OCI-LY7 (cell line): ENCODE measurements around the gene PLTP. TPM values are rescaled to one million over a fixed set of nuclear protein-coding genes. Genes with fewer than 3 reads are reported as not detected.

Experiments used
- BruUV-seq: library from RNA; stranded (reverse); fragments of 400-500 nt; replicated peaks from 2 replicates; lab custom pipeline; 2021; lab: Mats Ljungman, UMichigan
- CTCF ChIA-PET: fragments of 300-600 bp; sonication (Branson Sonifier 250); formaldehyde crosslinking; loops from one replicate; lab custom pipeline; 2022; ENCODE audit warnings: antibody characterized with exemption; ENCODE audit not compliant: unreplicated experiment; lab: Charles Lee
- POLR2A ChIA-PET: fragments of 300-600 bp; sonication (Branson Sonifier 250); formaldehyde crosslinking; loops from one replicate; lab custom pipeline; 2022; ENCODE audit warnings: antibody characterized with exemption; lab: Charles Lee
- DNase-seq: peaks from one replicate; pipeline ENCODE4 v3.0.0-alpha.2; 2015; ENCODE audit warnings: low spot score
- H2AFZ ChIP-seq: fragments of 200-600 bp; sonication (generic), shearing (Covaris generic); 2 replicates; pipeline ENCODE4 v1.6.1; 2014; ENCODE audit warnings: mild to moderate bottlenecking, antibody characterized with exemption, low read length, moderate library complexity
- H3K27ac ChIP-seq: fragments of 200-600 bp; sonication (generic); 2 replicates; pipeline ENCODE4 v1.5.1; 2014; ENCODE audit warnings: mixed run types, low read depth, mild to moderate bottlenecking, moderate library complexity, low read length, inconsistent platforms; ENCODE audit not compliant: poor library complexity, severe bottlenecking
- H3K36me3 ChIP-seq: fragments of 200-600 bp; sonication (generic); 2 replicates; pipeline ENCODE4 v1.6.1; 2014; ENCODE audit warnings: mild to moderate bottlenecking, antibody characterized with exemption, low read length, moderate library complexity, mixed read lengths; ENCODE audit not compliant: insufficient read depth
- H3K4me1 ChIP-seq: fragments of 200-600 bp; sonication (generic); 2 replicates; pipeline ENCODE4 v1.5.1; 2014; ENCODE audit warnings: mild to moderate bottlenecking, low read length; ENCODE audit not compliant: insufficient read depth, poor library complexity, severe bottlenecking
- H3K4me2 ChIP-seq: fragments of 200-600 bp; sonication (generic); 2 replicates; pipeline ENCODE4 v1.6.1; 2014; ENCODE audit warnings: mild to moderate bottlenecking, low read length
- H3K4me3 ChIP-seq: fragments of 200-600 bp; sonication (generic); 2 replicates; pipeline ENCODE4 v1.5.1; 2014; ENCODE audit warnings: mild to moderate bottlenecking, low read depth, low read length; ENCODE audit not compliant: poor library complexity, severe bottlenecking
- H3K79me2 ChIP-seq: fragments of 200-600 bp; sonication (generic); 2 replicates; pipeline ENCODE4 v1.6.1; 2016; ENCODE audit warnings: low read depth, mild to moderate bottlenecking, low read length, moderate library complexity, mixed read lengths; ENCODE audit not compliant: insufficient read depth
- H3K9me2 ChIP-seq: fragments of 200-600 bp; sonication (generic); 2 replicates; pipeline ENCODE4 v1.6.1; 2016; ENCODE audit warnings: mild to moderate bottlenecking, low read length, mixed read lengths; ENCODE audit not compliant: insufficient read depth
- H3K9me3 ChIP-seq: fragments of 200-600 bp; sonication (generic); 2 replicates; pipeline ENCODE4 v1.6.1; 2014; ENCODE audit warnings: mild to moderate bottlenecking, mixed run types, low read length, mixed read lengths
- H4K20me1 ChIP-seq: fragments of 200-600 bp; sonication (generic); 2 replicates; pipeline ENCODE4 v1.6.1; 2014; ENCODE audit warnings: mild to moderate bottlenecking, antibody characterized with exemption, low read length, moderate library complexity, mixed read lengths; ENCODE audit not compliant: insufficient read depth
- EZH2phosphoT487 ChIP-seq: fragments of 200-600 bp; sonication (generic); IDR thresholded peaks from 2 replicates; pipeline ENCODE4 v1.6.1; 2018; ENCODE audit warnings: low read depth, borderline replicate concordance, mild to moderate bottlenecking, mixed run types, antibody characterized with exemption, low read length, moderate library complexity, mixed read lengths
- intact Hi-C: fragments of 100-400 bp; cut with micrococcal nuclease; formaldehyde crosslinking; loops from one replicate; pipeline ENCODE4 v1.10.0; 2022; ENCODE audit not compliant: unreplicated experiment
- total RNA-seq, 2 experiments: library from RNA; depleted of rRNA in 1 of 2; stranded (reverse); fragments of >200 nt in 1 of 2; shearing (Covaris generic) in 1 of 2; gene quantifications; 2 replicates each; pipeline ENCODE4 v1.2.3, GENCODE V29; 2014 to 2022
- TF ChIP-seq, protein P1 (sequence below): fragments of 200-600 bp; sonication (generic); conservative IDR thresholded peaks from 2 replicates; pipeline ENCODE4 v1.5.1; 2014; ENCODE audit warnings: mild to moderate bottlenecking, antibody characterized with exemption, low read length, moderate library complexity, mixed read lengths

The PLTP gene
- total RNA-seq, 2 experiments from 2014 or later: 12.7 to 17.1 TPM

GRCh38 chr20:45852326-45852725 is 59.6 kb downstream of the PLTP start:
- H3K27ac ChIP-seq: no peak overlapping the region
- no peaks in the 10 kb centered on the region for H3K9me2 ChIP-seq
- intact Hi-C loops: no loop called here
- TF ChIP-seq EZH2phosphoT487: no peak
- no peaks in the 10 kb centered on the region for H3K36me3 ChIP-seq
- BruUV-seq: no TSS peak
- POLR2A ChIA-PET: interaction anchor here (0.8 to 1.7 kb wide), 4 partner anchors 10 to 120 kb away, joined by 3 to 11 read pairs (median 4); partner anchors contain the start of gene ZNF335
- no peak for DNase-seq
- peaks cover 9% of the 10 kb centered on the region for H3K4me1 ChIP-seq
- H2AFZ ChIP-seq: no peak overlapping the region
- no peaks in the 10 kb centered on the region for H4K20me1 ChIP-seq
- CTCF ChIA-PET: no interaction called here
- H3K79me2 ChIP-seq: peaks cover 14% of the 10 kb centered on the region; the same call in 1 of the 2 replicates
- no peak overlapping the region for H3K4me2 ChIP-seq
- no peak overlapping the region for H3K4me3 ChIP-seq
- H3K9me3 ChIP-seq: no peaks in the 10 kb centered on the region

DNA sequence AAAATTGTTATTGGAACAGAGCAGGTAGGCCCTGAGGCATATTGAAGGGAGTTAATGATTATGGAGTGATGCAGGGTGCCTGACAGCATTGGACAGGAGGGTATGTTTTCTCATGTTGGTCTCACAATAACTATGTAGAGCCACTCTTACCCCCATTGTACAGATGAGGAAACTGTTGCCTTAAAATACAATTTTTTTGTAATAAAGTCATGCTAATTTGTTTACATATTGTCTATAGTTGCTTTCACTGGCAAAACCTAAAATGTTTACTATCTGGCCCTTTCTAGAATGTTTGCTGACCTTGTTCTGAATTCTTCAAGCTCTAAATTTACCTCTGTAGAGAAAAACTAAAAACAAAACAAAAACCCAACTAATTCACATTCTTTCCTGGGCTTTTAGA is 60.5 kb downstream of the PLTP start:
- Histone ChIP-seq H3K27ac (no peak overlapping the region), H2AFZ (no peak overlapping the region), H3K9me2 (no peaks in the 10 kb centered on the region), H3K4me3 (no peak overlapping the region), H4K20me1 (no peaks in the 10 kb centered on the region), H3K9me3 (no peaks in the 10 kb centered on the region), H3K79me2 (peaks cover 10% of the 10 kb centered on the region; the same call in 1 of the 2 replicates), H3K36me3 (peaks cover under 1% of the 10 kb centered on the region; the same call in 1 of the 2 replicates), H3K4me2 (no peak overlapping the region), H3K4me1 (peaks cover 8% of the 10 kb centered on the region)
- no peak for DNase-seq
- intact Hi-C loops: no loop called here
- BruUV-seq: no TSS peak
- CTCF ChIA-PET: no interaction called here
- POLR2A ChIA-PET: interaction anchor here (0.6 to 1.7 kb wide), 4 partner anchors 9 to 121 kb away, joined by 3 to 11 read pairs (median 3); partner anchors contain the start of gene ZNF335
- TF ChIP-seq, protein P1, sequence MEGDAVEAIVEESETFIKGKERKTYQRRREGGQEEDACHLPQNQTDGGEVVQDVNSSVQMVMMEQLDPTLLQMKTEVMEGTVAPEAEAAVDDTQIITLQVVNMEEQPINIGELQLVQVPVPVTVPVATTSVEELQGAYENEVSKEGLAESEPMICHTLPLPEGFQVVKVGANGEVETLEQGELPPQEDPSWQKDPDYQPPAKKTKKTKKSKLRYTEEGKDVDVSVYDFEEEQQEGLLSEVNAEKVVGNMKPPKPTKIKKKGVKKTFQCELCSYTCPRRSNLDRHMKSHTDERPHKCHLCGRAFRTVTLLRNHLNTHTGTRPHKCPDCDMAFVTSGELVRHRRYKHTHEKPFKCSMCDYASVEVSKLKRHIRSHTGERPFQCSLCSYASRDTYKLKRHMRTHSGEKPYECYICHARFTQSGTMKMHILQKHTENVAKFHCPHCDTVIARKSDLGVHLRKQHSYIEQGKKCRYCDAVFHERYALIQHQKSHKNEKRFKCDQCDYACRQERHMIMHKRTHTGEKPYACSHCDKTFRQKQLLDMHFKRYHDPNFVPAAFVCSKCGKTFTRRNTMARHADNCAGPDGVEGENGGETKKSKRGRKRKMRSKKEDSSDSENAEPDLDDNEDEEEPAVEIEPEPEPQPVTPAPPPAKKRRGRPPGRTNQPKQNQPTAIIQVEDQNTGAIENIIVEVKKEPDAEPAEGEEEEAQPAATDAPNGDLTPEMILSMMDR: no peak
- TF ChIP-seq EZH2phosphoT487: no peak

GRCh38 chr20:45850926-45851325 is 61.0 kb downstream of the PLTP start:
- Histone ChIP-seq H3K79me2 (peaks cover 4% of the 10 kb centered on the region; the same call in 1 of the 2 replicates), H3K9me3 (no peaks in the 10 kb centered on the region), H3K36me3 (peaks cover 6% of the 10 kb centered on the region; the same call in 1 of the 2 replicates), H4K20me1 (no peaks in the 10 kb centered on the region), H2AFZ (no peak overlapping the region), H3K27ac (no peak overlapping the region), H3K4me3 (no peak overlapping the region), H3K9me2 (no peaks in the 10 kb centered on the region), H3K4me1 (peaks cover 3% of the 10 kb centered on the region), H3K4me2 (no peak overlapping the region)
- TF ChIP-seq EZH2phosphoT487: no peak
- TF ChIP-seq, protein P1: no peak
- CTCF ChIA-PET: no interaction called here
- no peak for DNase-seq
- POLR2A ChIA-PET: interaction anchor here (0.6 to 1.3 kb wide), 4 partner anchors 15 to 122 kb away, joined by 3 read pairs; partner anchors contain the start of gene ZNF335
- intact Hi-C loops: no loop called here
- BruUV-seq: no TSS peak
